Fibroblast of skin of right biceps (primary cell): ENCODE data around the gene ACTR8.
A peak's percentile ranks its signal among the peaks of the same experiment; 100 is the strongest.
"Not testable (repeated sequence)": the region's sequence is repeated elsewhere in the genome, so short reads cannot be mapped to it uniquely, and the experiment has no call there.

Experiments used
- DNase-seq: peaks from one replicate; pipeline ENCODE4 v3.0.0-alpha.2; 2013

The ACTR8 gene, protein sequence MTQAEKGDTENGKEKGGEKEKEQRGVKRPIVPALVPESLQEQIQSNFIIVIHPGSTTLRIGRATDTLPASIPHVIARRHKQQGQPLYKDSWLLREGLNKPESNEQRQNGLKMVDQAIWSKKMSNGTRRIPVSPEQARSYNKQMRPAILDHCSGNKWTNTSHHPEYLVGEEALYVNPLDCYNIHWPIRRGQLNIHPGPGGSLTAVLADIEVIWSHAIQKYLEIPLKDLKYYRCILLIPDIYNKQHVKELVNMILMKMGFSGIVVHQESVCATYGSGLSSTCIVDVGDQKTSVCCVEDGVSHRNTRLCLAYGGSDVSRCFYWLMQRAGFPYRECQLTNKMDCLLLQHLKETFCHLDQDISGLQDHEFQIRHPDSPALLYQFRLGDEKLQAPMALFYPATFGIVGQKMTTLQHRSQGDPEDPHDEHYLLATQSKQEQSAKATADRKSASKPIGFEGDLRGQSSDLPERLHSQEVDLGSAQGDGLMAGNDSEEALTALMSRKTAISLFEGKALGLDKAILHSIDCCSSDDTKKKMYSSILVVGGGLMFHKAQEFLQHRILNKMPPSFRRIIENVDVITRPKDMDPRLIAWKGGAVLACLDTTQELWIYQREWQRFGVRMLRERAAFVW

DNA sequence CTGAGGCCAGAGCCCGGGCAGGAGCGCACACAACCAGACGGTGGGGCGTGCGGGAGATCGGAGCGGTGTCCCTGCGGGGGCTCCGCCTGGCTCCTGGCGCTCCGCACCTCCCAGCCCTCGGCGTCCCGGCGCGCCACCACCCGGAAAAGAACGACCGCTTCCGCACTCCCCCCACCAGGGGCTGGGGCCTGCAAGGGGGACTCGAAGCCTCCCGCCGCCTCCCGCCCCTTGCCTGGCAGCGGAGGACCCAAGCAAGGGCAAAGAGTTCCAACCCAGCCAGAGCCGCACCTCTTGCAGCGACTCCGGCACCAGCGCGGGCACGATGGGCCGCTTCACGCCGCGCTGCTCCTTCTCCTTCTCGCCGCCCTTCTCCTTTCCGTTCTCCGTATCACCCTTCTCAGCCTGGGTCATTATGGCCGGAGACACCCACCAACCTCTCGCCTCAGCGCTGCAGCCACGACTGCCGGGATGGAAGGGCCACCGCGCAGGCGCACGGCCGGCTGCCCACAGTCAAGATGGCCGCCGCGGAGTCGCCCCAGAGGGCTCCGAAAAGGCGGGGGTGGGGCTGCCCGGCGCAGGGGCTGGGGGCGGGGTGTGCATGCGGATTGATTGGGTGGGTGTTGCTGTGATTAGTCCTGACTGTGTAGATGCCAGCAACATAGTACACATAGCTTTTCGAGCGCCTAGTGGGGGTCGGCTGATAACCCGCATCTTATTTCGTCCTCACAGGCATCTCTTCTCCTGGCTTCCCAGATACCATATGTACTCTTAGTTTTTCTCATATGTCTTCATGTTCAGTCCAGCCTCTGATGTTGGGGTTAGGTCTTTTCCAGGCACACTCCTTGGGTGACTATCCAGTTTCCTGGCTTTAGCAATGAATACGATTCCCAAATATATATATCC, at the start of gene ACTR8:
Gene ACTR8, minus strand, starts transcription at position 462 of the 903 bp plus-strand sequence. Its CDS starts 51 bp downstream, at position 411.
- DNase-seq = peak; percentile 82

DNA sequence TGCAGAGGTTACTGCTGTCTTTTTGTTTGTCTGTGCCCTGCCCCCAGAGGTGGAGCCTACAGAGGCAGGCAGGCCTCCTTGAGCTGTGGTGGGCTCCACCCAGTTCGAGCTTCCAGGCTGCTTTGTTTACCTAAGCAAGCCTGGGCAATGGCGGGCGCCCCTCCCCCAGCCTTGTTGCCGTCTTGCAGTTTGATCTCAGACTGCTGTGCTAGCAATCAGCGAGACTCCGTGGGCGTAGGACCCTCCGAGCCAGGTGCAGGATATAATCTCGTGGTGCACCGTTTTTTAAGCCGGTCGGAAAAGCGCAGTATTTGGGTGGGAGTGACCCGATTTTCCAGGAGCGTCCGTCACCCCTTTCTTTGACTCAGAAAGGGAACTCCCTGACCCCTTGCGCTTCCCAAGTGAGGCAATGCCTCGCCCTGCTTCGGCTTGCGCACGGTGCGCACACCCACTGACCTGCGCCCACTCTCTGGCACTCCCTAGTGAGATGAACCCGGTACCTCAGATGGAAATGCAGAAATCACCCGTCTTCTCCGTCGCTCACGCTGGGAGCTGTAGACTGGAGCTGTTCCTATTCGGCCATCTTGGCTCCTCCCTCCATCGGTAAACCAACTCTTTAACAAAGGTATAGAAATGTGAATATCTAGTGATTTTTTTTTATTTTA, 45.4 kb upstream of the ACTR8 start:
- not testable (repeated sequence) for DNase-seq

DNA sequence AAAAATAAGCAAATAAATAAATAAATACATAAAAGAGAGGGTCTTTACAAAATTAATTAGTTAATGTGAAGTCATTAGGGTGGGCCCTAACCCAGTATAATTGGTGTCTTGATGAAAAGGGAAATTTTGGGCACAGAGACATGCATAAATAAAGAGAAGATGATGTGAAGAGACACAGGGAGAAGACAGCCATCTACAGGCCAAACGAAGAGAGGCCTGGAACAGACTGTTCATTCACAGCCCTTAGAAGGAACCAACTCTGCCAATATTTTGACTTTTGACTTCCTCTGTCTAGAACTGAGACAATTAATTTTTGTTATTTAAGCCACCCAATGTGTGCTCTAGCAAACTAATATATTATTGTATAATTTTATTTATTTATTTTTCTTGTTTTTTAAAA, 39.3 kb upstream of the ACTR8 start:
- peak; percentile 10 for DNase-seq

DNA sequence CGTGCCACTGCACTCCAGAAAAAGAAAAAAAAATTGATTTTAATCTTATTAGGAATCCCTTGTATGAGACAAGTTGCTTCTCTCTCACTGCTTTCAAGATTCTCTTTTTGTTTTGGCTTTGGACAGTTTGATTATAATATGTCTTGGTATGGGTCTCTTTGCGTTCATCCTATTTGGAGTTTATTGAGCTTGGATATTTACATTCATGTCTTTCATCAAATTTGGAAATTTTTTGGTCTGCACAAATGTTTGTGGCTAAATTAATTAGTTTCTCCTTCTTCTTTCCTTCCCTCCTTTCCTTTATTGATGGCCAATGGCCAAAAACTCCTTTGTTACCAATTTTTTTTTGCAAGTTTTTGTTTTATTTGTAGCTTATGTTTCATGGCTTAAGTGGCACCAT, 37.8 kb upstream of the ACTR8 start:
- no peak for DNase-seq

DNA sequence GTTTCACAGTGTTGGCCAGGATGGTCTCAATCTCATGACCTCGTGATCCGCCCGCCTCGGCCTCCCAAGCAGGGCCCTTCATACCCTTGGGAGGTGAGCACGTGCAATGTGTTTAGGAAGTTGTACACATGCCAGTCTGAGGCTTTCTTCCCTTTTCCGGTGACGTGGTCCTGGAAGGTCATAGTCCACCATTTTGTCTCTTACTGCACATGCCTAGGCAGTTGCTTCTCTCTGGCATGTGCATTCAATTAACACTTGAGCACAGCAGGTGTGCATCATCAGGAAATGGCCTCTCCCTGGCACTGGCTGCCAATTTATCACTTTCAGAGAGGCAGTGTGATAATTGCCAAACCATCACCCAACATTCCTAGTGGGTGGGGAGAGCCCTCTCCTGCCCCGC, 31.4 kb upstream of the ACTR8 start:
- no peak for DNase-seq

DNA sequence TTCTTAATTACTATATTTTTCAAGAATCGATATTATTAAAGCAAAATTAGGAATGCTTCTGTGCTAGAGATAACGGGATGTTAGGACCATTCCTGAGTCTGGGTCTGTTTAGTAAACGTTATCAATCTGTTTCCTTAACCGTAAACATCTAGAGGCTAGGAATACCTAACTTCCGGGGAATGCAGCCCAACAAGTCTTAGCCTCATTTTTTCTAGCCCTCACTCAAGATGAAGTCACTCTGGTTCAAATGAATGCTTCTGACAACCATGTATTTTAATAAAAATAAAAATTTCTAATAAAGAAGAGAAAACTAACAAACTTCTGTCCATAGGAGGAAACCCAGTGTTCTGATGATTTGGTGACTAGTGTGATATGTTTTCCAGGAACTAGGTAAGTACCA, 20.8 kb upstream of the ACTR8 start:
- no peak for DNase-seq

DNA sequence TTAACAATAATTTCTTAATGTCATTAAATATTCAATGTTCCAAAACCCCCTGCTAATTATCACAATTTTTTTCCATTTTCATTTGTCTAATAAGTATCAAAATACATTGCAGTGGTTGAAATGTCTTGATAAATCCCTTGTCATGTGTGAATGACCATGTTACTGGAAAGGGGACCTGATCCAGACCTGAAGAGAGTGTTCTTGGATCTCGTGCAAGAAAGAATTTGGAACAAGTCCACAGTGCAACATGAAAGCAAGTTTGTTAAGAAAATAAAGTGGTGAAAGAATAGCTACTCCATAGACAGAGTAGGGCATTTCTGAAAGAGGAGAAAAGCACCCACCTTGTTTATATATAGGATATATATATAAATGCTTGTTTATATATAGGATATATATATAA, 20.1 kb upstream of the ACTR8 start:
- DNase-seq = no peak

DNA sequence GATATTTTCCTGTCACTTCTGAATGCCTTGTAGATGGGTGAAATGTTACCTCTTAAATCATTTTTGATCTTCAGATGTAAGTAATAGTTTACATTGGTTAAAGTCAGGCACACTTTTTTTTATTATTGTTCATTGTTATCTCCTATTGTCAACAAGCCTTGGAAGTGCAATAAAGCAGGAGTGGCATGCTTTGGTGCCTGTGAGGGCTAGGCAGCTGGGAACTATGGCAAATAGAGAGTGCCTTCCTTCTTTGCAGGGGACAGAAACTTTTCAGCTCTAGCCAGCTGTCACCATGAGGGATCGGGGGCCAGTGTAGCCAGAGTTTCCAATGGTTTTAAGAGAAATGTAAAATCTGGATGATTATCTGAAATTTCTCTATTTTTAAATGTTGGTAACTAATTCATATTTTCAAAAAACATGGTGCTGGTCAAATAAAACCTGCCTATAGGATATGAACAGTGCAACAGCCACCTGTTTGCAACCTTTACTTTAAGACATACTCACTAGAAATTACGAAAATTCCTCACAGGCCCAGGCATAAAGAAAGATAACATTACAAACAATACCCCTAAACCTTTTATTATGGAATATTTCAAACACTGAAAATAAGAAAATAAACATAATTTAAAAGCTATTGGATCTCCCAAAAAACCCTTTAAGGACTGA, 18.8 kb upstream of the ACTR8 start:
- no peak for DNase-seq

DNA sequence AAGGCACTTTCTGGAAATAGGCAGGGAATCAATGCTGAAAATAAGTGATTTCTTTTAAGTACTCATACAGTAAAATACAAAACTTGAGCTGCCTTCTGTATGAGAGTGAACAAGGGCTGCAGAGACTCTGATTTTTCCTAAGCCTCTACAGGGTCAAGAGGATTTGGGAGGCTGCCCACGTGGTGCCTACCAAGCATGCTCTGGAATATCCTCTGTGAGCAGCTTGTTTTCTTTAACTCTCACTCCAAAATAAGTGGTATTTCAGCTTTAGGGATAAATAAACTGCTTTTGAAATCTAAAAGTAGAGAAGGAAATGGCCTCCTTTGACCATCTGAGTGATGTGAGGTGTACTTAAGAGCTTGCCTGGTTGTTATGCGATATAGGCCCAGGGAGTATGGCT, 17.8 kb upstream of the ACTR8 start:
- no peak for DNase-seq

DNA sequence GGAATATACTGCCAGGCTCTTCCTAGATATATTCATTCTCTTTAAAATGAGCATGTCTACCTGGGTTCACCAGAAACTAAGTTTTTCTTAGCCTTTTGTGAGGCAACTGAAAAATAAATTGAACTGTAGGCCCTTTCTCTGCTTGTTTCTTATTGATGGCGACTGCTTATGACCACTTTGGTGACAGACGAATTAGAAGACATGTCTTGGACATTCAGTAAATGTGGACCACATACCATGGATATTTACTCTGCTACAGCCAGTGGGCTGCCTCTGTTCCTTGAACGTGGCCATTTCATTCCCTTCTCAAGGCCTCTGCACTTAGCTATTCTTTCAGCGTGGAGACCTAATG, 10.3 kb upstream of the ACTR8 start:
- peak; percentile 16 for DNase-seq

DNA sequence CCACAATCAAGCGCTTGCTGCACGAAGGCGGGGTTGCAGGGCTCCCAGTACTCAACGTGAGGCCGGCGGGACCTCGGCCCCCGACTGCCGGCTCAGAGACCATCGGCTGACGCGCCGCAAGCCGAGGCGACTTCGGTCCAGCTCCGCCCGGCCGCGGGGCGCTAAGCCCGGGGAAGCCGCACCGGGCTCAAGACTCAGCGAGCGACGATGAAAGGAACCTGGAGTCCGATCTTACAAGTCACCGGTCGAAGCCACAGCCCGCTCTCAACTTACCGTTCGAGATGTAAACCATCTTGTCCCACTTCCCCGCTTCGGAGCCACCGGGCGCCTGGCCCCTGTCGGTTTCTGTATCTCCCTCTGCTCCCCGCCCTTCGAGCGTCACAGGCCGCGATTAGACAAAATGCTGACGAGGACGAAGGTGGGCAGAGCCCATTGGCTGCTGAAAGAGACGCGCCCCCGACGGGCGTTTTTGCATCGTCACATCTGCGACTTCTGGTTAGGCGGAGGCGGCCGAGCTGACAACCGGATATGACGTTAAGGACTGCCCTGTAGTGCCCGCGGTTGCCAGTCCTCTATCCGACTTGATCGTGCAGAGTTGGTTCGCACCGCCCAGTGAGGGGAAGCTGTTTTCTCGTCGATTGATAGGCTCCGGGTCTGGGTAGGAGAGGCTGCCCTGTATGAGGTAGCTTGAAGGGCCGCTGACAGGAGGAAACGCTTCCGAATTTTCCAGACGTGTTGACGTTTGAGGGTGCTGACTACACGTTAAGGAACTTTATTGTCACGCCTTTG, 9.7 kb upstream of the ACTR8 start, which contains the start of gene SELENOK:
Gene SELENOK, minus strand, starts transcription at position 363 of the 789 bp plus-strand sequence.
- peak; percentile 99 for DNase-seq

DNA sequence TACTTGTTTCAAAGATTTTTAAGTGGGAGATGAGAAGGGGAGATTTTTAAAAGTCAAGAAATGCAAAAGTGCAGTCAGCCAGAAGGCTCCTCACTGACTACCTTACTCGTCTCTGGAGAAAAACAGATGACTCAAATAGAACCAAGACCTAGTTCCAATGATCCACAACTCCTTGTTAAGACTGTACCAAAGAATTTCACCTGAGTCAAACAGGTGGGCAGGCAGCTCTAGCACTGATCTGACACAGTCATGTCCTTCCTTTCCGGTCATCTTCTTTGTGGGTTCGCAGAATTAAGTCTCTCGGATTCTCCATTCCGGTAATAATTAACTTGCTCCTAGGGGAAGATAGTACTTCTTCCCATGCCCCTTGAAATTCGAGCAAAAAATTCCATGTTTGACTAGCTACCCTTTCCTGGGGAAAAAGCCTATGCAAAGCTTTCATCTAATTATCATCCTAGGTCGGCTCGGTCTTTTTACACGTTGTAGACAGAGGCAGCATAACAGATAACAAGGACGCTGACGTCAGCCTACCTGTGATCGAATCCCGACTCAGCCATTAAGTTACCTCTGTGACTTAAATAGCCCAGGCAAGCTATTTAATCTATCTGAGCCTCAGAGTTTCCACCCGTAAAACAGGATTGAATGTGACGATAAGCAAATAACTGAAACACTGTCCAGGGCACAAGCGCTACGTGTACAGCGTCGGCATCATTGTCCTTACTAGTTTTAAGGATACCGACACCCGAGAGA, 8.9 kb upstream of the ACTR8 start:
- peak; percentile 15 for DNase-seq

DNA sequence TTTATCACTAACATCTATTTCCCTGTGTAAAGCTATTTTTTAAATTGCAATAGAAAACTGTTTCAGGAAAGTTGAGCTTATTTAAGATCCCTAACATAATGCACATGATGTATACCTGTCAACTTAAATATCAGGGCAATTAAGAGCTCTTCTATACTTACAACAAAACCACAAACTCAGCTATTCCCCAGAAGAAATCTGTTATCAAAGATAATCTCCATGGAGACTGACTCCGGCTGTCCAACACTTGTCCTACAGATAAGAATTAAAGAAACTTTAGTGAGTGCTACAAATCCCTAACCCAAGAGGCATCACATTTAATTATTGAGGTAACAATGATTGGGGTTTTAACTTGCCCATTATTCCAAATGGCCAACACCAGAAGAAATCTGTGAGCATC, 6.3 kb upstream of the ACTR8 start:
- DNase-seq = no peak

DNA sequence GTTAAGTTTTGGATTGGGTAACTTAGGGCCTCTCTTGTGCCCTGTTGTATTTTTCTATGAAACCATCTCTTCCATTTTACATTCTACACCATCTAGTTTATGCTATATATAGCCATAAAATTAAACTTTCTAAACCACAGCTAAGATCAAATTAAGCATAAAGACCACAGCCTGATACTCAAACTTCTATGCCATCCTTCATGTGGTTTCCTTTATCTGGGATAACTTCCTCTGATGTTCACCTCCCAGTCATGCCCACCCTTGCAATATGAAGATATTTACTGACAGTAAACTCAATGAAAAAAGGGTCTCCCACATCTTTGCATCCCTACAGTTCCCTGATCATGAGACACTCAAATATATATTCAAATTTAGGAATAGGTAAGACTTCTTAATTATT, 5.5 kb upstream of the ACTR8 start:
- no peak for DNase-seq

DNA sequence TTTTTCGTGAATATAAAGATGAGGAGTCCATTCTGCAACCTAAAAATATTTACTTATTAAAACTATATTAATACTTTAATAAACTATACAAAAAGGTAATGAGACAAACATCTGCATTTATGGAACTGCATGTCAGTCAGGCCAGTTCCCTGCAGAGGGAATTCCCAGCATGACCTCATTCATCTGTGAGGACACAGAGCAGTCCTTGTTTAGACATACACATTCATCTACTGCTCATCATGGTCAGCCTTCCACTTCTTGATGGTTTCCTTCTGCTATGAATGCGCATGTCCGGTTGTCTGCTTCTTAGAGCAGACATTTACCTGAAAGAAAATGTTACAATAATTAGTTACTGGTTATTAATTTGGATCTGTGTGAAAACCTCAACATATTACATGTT, 3.3 kb upstream of the ACTR8 start:
- DNase-seq = no peak

DNA sequence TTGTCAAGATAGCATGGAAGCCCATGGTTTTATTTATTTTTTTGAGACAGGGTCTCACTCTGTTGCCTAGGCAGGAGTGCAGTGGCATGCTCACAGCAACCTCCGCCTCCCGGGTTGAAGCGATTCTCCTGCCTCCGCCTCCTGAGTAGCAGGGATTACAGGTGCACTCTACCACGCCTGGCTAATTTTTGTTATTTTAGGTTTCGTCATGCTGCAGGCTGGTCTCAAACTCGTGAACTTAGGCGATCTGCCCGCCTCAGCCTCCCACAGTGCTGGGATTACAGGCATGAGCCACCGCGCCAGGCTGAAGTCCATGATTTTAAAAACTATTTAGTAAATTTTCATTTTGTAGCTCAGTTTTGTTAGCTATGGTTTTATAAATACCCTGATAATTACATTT, 2.7 kb upstream of the ACTR8 start:
- no peak for DNase-seq

DNA sequence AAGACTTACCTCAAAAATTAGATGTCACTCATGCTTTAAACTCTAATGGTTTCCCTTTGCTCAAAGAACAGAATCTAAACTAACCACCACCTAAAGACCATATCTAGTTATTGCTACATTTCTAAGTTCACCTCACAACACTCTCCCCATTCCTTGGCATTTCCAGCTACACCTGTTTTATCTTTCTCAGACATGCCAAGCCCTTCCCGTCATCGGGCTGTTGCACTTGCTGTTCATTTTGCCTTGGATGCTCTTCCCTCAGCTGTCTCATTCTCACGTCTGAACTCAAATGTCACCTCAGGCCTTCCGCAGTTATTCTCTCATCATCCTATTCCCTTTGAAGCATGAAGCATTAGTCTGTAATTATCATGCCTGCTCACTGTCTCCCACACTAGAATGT, 1.1 kb upstream of the ACTR8 start:
- no peak for DNase-seq

DNA sequence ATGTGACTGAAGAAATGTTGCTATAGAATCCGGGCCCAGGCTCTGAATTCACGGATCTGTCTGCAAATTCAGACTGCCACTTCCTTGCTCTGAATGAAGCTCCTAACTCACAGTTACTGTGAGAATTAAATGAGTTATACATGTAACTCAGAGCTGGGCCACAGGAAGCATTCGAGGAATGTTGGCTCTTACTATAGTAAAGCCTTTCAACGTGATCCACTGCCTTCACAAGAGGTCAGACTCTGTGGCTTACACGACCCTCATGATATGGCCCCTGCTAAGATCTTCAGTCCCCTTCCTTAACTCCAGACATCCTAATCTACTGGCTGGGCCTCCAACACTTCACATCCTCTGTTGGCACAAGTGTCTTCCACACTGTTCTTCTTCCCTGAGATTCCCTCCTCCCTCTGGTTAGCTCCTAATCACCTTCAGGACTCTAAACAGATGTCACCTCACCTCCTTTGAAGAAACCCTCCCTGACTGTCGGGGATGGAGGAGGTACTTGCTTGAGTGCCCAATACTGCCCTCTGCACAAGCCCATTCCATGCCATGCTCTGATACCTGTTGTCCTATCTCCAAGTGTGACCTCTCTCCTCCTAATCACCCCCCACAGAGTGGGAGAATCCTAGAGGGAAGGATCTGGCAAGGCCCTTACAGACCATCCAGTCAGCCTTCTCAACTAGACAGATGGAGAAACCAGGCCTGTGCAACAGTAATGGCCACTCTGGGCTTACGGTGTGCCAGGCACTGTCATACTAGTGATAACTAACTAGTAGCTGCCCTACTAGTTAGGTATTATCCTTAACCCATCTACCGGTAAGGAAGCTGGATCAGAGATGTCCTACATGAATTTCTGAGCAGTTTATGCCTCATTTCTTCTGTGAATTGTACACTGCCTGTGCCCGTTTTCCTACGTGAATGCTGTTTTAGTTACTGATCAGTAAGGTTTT, 1.3 kb downstream of the ACTR8 start:
- DNase-seq = peak; percentile 36

DNA sequence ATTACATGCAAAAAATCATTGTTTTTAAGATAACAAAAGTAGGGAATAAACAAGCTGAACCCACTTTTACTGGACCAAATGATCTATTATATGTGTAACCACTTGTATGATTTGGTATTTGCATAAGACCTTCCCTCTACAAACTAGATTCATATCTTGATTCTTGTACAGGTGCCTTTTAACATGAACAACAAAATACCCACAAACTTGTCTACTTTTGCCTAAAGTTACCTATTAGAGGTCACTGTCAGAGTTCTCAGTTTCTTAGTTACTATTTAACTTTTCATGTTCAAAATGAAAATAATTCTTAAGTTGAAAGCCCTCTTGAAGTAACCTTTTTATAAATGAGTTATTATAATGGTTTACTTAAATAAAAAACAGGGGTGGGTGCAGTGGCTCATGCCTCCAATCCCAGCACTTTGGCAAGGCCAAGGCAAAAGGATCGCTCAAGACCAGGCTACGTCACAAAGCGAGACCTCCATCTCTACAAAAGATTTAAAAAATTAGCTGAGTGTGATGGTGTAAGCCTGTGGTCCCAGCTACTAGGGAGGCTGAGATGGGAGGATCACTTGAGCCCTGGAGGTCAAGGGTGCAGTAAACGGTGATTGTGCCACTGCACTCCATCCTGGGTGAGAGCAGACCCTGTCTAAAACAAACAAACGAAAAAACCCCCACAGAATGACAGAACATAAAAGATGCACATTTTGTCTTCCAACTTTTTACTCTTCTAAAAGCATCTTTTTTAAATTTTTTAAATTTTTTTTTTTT, 16.0 kb downstream of the ACTR8 start:
- DNase-seq = no peak
